Measurements from ENCODE around the gene FAM156A.
A peak's percentile ranks its signal among the peaks of the same experiment; 100 is the strongest.
"Not testable (repeated sequence)": the region's sequence is repeated elsewhere in the genome, so short reads cannot be mapped to it uniquely, and the experiment has no call there.

Gene FAM156A

DNA sequence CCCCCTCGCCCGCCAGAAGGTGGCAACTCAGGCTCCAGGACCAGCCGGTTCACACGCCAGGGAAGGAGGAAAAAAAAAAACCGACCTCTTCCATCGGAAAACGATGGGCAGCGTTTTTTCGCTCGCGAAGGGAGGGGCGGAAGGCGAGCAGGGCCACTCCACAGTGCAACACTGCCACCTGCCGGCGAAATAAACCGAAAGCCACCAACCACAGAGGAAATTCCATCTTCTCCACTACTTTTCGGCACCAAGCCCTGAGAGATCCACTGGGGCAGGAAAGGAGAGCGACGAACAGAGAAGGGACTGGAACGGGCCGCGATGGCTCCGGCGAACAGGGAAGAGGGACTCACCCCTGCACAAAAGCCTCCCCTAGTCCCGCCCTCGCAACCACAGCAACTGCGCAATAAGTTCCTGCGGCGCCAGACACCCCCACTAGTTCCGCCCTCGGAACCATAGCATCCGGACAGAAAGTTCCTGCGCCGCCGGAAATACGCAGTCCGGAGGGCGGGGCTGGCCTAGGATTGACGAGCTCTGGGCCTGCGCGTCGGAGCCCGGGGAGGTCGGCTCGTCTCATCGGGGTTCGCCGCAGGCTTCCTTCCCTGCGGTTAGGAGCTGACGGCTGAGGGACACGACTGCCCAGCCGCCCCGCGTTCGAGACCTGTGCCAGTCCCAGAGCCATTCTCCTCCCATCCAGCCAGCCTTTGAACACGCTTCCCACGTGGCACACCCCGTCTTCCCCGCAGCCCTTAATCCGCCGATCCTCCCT is 23.4 kb downstream of the FAM156A start:
- no peaks in the 10 kb centered on the region for H3K27me3 ChIP-seq (ENCODE audit: insufficient read depth, low read length, poor library complexity, severe bottlenecking)

DNA sequence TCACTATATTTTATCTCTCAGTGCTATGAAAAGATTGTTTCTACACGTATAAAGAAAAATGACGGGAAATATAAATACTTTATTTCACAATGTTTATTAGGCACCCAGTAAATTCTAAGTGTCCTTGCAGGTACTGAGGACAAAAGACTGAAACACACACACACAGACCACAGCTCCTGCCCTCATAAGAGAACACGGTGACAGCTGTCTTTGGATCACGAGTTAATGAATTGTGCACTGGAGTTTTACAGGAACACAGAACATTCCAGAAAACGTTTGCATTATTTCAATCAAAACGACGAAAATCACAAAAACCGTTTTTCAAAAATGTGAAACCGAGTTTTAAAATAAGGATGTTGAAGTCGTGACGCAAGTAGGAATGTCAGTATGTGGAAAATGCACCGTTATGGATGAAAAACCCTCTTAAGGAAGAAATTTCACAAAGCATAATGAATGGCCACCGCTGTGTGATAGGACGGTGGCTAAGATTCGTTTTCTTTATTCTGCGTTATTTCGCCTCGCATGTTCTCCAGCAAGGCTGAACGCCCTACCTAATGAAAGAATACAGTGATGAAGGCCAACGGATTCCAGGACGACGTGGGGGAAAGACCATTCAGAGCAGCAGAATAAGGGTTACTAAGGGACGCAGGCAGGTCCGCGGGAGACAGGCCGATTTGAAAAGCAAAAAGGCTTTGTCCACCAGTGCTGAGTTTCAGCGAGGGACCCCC is 24.2 kb downstream of the FAM156A start:
- TF ChIP-seq, protein P1, sequence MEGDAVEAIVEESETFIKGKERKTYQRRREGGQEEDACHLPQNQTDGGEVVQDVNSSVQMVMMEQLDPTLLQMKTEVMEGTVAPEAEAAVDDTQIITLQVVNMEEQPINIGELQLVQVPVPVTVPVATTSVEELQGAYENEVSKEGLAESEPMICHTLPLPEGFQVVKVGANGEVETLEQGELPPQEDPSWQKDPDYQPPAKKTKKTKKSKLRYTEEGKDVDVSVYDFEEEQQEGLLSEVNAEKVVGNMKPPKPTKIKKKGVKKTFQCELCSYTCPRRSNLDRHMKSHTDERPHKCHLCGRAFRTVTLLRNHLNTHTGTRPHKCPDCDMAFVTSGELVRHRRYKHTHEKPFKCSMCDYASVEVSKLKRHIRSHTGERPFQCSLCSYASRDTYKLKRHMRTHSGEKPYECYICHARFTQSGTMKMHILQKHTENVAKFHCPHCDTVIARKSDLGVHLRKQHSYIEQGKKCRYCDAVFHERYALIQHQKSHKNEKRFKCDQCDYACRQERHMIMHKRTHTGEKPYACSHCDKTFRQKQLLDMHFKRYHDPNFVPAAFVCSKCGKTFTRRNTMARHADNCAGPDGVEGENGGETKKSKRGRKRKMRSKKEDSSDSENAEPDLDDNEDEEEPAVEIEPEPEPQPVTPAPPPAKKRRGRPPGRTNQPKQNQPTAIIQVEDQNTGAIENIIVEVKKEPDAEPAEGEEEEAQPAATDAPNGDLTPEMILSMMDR (conservative IDR thresholded peaks at IDR 0.05; ENCODE audit: low read length) = no peak
- TF ChIP-seq EZH2phosphoT487 (IDR thresholded peaks at IDR 0.05; ENCODE audit: borderline replicate concordance) = no peak

More for the DNA sequence above, 23.4 kb downstream of the FAM156A start:
- Histone ChIP-seq H3K79me2 (ENCODE audit: insufficient read depth, low read length) (no peaks in the 10 kb centered on the region), H3F3A (ENCODE audit: low read depth) (no peaks in the 10 kb centered on the region), H3K36me3 (ENCODE audit: insufficient read depth, low read length) (no peaks in the 10 kb centered on the region), H3K4me2 (ENCODE audit: low read depth, low read length, poor library complexity, severe bottlenecking) (peak overlapping the region; percentile 88), H2AFZ (ENCODE audit: low read length) (peak overlapping the region; percentile 96), H3K4me3 (ENCODE audit: low read length, poor library complexity, severe bottlenecking) (peak overlapping the region; percentile 86), H3K9me3 (ENCODE audit: insufficient read depth, low read depth, low read length) (no peaks in the 10 kb centered on the region), H4K20me1 (ENCODE audit: insufficient read depth, low read length, poor library complexity, severe bottlenecking) (no peaks in the 10 kb centered on the region), H3K9ac (ENCODE audit: low read depth, low read length, poor library complexity, severe bottlenecking) (peak overlapping the region; percentile 79), H3K4me1 (ENCODE audit: insufficient read depth, low read length, poor library complexity, severe bottlenecking) (no peaks in the 10 kb centered on the region), H3K9me2 (replicated peaks; ENCODE audit: low read depth, low read length) (no peaks in the 10 kb centered on the region)
- TF ChIP-seq EZH2phosphoT487 (IDR thresholded peaks at IDR 0.05; ENCODE audit: borderline replicate concordance) = no peak
- TF ChIP-seq, protein P1 (conservative IDR thresholded peaks at IDR 0.05; ENCODE audit: low read length) = peak; percentile 76

DNA sequence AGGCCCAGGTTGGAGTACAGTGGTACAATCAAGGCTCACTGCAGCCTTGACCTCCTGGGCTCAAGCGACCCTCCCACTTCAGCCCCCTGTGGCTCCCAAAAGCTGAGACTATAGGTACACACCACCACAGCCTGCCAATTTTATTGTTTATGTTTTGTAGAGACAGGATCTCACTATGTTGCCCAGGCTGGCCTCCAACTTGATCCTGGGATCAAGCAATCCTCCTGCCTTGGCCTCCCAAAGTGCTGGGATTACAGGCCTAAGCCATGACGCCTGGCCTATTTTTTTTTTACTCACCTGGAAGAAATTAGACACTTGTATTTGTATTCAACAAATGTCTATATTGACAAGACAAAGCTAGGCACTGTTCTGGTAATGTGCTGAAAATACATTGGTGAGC is 25.1 kb downstream of the FAM156A start:
- Histone ChIP-seq H2AFZ (ENCODE audit: low read length) (no peak overlapping the region), H3K27me3 (ENCODE audit: insufficient read depth, low read length, poor library complexity, severe bottlenecking) (no peaks in the 10 kb centered on the region)

More for the DNA sequence above, 24.2 kb downstream of the FAM156A start:
- H3K9me2 ChIP-seq (replicated peaks; ENCODE audit: low read depth, low read length) = no peaks in the 10 kb centered on the region
- H3K36me3 ChIP-seq (ENCODE audit: insufficient read depth, low read length) = no peaks in the 10 kb centered on the region
- no peaks in the 10 kb centered on the region for H3K4me1 ChIP-seq (ENCODE audit: insufficient read depth, low read length, poor library complexity, severe bottlenecking)
- no peaks in the 10 kb centered on the region for H3K79me2 ChIP-seq (ENCODE audit: insufficient read depth, low read length)
- H2AFZ ChIP-seq (ENCODE audit: low read length) = peak overlapping the region; percentile 96
- H3K9me3 ChIP-seq (ENCODE audit: insufficient read depth, low read depth, low read length) = no peaks in the 10 kb centered on the region
- H3K27me3 ChIP-seq (ENCODE audit: insufficient read depth, low read length, poor library complexity, severe bottlenecking) = no peaks in the 10 kb centered on the region
- peak overlapping the region; percentile 79 for H3K9ac ChIP-seq (ENCODE audit: low read depth, low read length, poor library complexity, severe bottlenecking)
- no peaks in the 10 kb centered on the region for H3F3A ChIP-seq (ENCODE audit: low read depth)
- H3K4me2 ChIP-seq (ENCODE audit: low read depth, low read length, poor library complexity, severe bottlenecking) = peak overlapping the region; percentile 88
- no peaks in the 10 kb centered on the region for H4K20me1 ChIP-seq (ENCODE audit: insufficient read depth, low read length, poor library complexity, severe bottlenecking)
- peak overlapping the region; percentile 86 for H3K4me3 ChIP-seq (ENCODE audit: low read length, poor library complexity, severe bottlenecking)

DNA sequence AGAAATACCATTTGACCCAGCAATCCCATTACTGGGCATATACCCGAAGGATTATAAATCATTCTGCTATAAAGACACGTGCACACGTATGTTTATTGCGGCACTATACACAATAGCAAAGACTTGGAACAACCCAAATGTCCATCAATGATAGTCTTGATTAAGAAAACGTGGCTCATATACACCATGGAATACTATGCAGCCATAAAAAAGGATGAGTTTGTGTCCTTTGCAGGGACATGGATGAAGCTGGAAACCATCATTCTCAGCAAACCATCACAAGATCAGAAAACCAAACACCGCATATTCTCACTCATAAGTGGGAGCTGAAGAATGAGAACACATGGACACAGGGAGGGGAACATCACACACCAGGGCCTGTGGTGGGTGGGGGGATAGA is 28.1 kb downstream of the FAM156A start:
- not testable (repeated sequence) for H3F3A ChIP-seq (ENCODE audit: low read depth); H3K4me3 ChIP-seq (ENCODE audit: low read length, poor library complexity, severe bottlenecking); H4K20me1 ChIP-seq (ENCODE audit: insufficient read depth, low read length, poor library complexity, severe bottlenecking); H3K9me2 ChIP-seq (replicated peaks; ENCODE audit: low read depth, low read length); H3K4me1 ChIP-seq (ENCODE audit: insufficient read depth, low read length, poor library complexity, severe bottlenecking); H2AFZ ChIP-seq (ENCODE audit: low read length); H3K9me3 ChIP-seq (ENCODE audit: insufficient read depth, low read depth, low read length); H3K27me3 ChIP-seq (ENCODE audit: insufficient read depth, low read length, poor library complexity, severe bottlenecking); H3K9ac ChIP-seq (ENCODE audit: low read depth, low read length, poor library complexity, severe bottlenecking); H3K36me3 ChIP-seq (ENCODE audit: insufficient read depth, low read length); H3K4me2 ChIP-seq (ENCODE audit: low read depth, low read length, poor library complexity, severe bottlenecking); H3K79me2 ChIP-seq (ENCODE audit: insufficient read depth, low read length)

More for the DNA sequence above, 25.1 kb downstream of the FAM156A start:
- H3K9ac ChIP-seq (ENCODE audit: low read depth, low read length, poor library complexity, severe bottlenecking) = no peak overlapping the region
- H3K9me2 ChIP-seq (replicated peaks; ENCODE audit: low read depth, low read length) = no peaks in the 10 kb centered on the region
- no peaks in the 10 kb centered on the region for H3K79me2 ChIP-seq (ENCODE audit: insufficient read depth, low read length)
- TF ChIP-seq EZH2phosphoT487 (IDR thresholded peaks at IDR 0.05; ENCODE audit: borderline replicate concordance) = no peak
- TF ChIP-seq, protein P1 (conservative IDR thresholded peaks at IDR 0.05; ENCODE audit: low read length) = no peak
- H4K20me1 ChIP-seq (ENCODE audit: insufficient read depth, low read length, poor library complexity, severe bottlenecking) = no peaks in the 10 kb centered on the region
- H3K4me2 ChIP-seq (ENCODE audit: low read depth, low read length, poor library complexity, severe bottlenecking) = no peak overlapping the region
- no peaks in the 10 kb centered on the region for H3K9me3 ChIP-seq (ENCODE audit: insufficient read depth, low read depth, low read length)
- H3F3A ChIP-seq (ENCODE audit: low read depth) = no peaks in the 10 kb centered on the region
- no peaks in the 10 kb centered on the region for H3K4me1 ChIP-seq (ENCODE audit: insufficient read depth, low read length, poor library complexity, severe bottlenecking)
- no peak overlapping the region for H3K4me3 ChIP-seq (ENCODE audit: low read length, poor library complexity, severe bottlenecking)
- no peaks in the 10 kb centered on the region for H3K36me3 ChIP-seq (ENCODE audit: insufficient read depth, low read length)

Measured in Loucy (cell line).